ENCODE results near the gene TULP1. TPM values are rescaled to one million over a fixed set of nuclear protein-coding genes. Genes with fewer than 3 reads are reported as not detected.

Gene TULP1
- total RNA-seq, 1 experiment from 2014 or later: not detected

DNA sequence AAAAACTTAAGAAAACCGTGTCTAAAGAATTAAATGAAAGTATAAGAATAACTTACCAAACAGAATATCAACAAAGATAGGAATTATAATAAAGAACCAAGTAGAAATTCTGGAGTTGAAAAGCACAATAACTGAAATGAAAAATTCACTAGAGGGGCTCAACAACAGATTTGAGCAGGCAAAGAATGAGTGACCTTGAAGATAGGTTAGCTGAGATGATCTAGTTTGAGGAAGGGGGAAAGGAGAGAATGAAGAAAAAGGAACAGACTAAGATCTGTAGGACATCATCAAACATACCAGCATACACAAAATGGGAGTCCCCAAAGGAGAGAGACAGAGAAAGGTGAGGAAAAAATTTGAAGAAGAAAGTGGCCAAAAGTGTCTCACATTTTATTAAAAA is 37.7 kb upstream of the TULP1 start:
- Mint-ChIP-seq H3K4me1 (ENCODE audit: low read depth, unreplicated experiment) (no peaks in the 10 kb centered on the region), H3K27me3 (ENCODE audit: unreplicated experiment) (peaks cover 18% of the 10 kb centered on the region), H3K27ac (ENCODE audit: unreplicated experiment) (no peak overlapping the region), H3K9me3 (ENCODE audit: low read depth, unreplicated experiment) (no peaks in the 10 kb centered on the region), H3K36me3 (ENCODE audit: insufficient read depth, unreplicated experiment) (no peaks in the 10 kb centered on the region), H3K4me3 (ENCODE audit: low read depth, unreplicated experiment) (no peak overlapping the region)
- no peak for DNase-seq
- intact Hi-C loops (cut with micrococcal nuclease; ENCODE audit: unreplicated experiment): loop anchor here (10.0 kb wide), 1 partner anchor 256 kb away; the partner anchor contains the start of gene DEF6
- BruUV-seq (replicated peaks): no TSS peak
- CTCF ChIA-PET: no interaction called here
- TF ChIP-seq, protein P1, sequence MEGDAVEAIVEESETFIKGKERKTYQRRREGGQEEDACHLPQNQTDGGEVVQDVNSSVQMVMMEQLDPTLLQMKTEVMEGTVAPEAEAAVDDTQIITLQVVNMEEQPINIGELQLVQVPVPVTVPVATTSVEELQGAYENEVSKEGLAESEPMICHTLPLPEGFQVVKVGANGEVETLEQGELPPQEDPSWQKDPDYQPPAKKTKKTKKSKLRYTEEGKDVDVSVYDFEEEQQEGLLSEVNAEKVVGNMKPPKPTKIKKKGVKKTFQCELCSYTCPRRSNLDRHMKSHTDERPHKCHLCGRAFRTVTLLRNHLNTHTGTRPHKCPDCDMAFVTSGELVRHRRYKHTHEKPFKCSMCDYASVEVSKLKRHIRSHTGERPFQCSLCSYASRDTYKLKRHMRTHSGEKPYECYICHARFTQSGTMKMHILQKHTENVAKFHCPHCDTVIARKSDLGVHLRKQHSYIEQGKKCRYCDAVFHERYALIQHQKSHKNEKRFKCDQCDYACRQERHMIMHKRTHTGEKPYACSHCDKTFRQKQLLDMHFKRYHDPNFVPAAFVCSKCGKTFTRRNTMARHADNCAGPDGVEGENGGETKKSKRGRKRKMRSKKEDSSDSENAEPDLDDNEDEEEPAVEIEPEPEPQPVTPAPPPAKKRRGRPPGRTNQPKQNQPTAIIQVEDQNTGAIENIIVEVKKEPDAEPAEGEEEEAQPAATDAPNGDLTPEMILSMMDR (IDR thresholded peaks at IDR 0.05; ENCODE audit: unreplicated experiment): no peak

DNA sequence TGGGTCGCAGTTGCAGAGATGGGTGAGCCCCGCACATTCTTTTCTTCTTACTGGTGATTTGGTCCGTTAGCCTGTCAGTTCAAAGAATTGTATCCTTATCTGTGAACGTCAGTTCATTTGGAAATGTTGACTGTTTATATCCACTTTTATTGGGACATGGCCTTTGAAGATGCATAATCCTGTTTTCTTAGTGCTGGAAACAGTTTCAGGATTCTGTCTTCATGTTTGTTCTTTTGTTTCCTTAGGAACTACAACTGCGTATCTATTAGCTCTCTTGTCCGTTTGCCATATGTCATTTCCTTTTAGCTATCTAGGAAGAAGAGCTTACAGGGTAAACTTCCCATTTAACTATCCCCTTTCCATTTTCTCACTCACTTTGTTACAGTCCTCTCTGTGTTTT is 35.0 kb upstream of the TULP1 start:
- intact Hi-C loops (cut with micrococcal nuclease; ENCODE audit: unreplicated experiment): no loop called here
- TF ChIP-seq, protein P1 (IDR thresholded peaks at IDR 0.05; ENCODE audit: unreplicated experiment): no peak
- H3K4me1 Mint-ChIP-seq (ENCODE audit: low read depth, unreplicated experiment): no peaks in the 10 kb centered on the region

DNA sequence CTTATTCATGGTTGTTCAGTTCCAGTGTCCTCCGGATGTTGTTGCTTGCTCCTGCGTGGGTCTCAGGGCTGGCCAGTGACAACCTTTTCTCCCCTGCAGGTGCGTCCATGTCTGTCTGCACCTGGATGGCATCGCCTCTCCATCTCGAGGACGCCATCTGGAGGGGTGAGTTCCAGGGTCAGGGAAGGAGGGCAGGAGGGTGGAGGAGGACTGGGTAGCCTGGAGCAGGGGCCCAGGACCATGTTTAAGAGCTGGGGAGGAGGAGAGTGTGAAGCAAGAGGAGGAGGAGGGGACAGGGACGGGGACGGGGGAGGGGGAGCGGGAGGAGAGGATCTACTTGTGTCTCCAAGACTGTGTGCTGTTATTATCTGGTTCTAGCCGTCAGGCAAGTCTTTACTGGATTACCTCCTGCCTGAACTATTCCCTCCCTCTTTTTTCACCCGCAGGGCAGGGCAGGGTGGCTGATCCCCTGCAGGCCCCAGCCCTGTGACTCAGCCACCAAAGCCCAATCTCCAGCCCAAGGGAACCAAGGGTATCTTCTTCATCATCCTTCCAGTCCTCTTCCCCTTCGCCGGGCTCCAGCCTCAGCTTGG is 32.2 kb upstream of the TULP1 start:
- peaks cover 24% of the 10 kb centered on the region for H3K27me3 Mint-ChIP-seq (ENCODE audit: unreplicated experiment)
- H3K4me1 Mint-ChIP-seq (ENCODE audit: low read depth, unreplicated experiment): no peaks in the 10 kb centered on the region
- TF ChIP-seq, protein P1 (IDR thresholded peaks at IDR 0.05; ENCODE audit: unreplicated experiment): no peak
- no peaks in the 10 kb centered on the region for H3K9me3 Mint-ChIP-seq (ENCODE audit: low read depth, unreplicated experiment)
- no peaks in the 10 kb centered on the region for H3K36me3 Mint-ChIP-seq (ENCODE audit: insufficient read depth, unreplicated experiment)
- H3K4me3 Mint-ChIP-seq (ENCODE audit: low read depth, unreplicated experiment): no peak overlapping the region
- CTCF ChIA-PET: no interaction called here
- DNase-seq: no peak
- no TSS peak for BruUV-seq (replicated peaks)
- H3K27ac Mint-ChIP-seq (ENCODE audit: unreplicated experiment): no peak overlapping the region
- intact Hi-C loops (cut with micrococcal nuclease; ENCODE audit: unreplicated experiment): no loop called here

More for the DNA sequence above, 35.0 kb upstream of the TULP1 start:
- Mint-ChIP-seq H3K9me3 (ENCODE audit: low read depth, unreplicated experiment) (no peaks in the 10 kb centered on the region), H3K27ac (ENCODE audit: unreplicated experiment) (no peak overlapping the region), H3K36me3 (ENCODE audit: insufficient read depth, unreplicated experiment) (no peaks in the 10 kb centered on the region), H3K27me3 (ENCODE audit: unreplicated experiment) (peaks cover 32% of the 10 kb centered on the region), H3K4me3 (ENCODE audit: low read depth, unreplicated experiment) (no peak overlapping the region)
- no TSS peak for BruUV-seq (replicated peaks)
- no peak for DNase-seq
- CTCF ChIA-PET: interaction anchor here (0.6 kb wide), 1 partner anchor 25 kb away, joined by 4 read pairs; no protein-coding TSS in a partner anchor

DNA sequence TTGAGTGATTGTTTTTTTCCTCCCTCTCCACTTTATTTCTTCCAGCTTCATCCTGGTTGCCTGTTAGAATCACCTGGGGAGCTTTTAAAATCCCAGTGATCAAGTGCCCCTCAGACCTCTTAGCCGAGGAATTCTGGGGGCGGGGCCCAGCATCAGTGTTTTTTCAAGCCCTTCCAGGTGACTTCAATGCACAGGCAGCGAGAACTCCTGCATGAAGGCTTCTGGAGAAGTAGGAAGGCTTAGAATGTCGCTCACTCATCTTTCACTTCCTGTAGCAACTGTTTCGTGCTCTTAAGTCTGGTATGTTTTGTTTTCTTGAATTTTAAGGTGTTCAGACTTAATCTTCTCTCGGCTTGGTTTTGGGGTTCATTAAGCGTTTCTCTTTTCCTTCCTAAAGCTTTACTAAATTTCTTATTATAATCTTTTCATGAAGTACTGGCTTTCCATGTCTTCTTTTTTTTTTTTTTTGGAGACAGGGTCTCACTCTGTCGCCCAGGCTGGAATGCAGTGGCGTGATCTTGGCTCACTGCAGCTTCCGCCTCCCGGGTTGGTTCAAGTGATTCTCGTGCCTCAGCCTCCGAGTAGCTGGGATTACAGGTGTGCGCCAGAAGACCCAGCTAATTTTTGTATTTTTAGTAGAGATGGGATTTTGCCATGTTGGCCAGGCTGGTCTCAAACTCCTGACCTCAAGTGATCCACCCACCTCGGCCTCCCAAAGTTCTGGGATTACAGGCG is 30.9 kb upstream of the TULP1 start:
- Mint-ChIP-seq H3K36me3 (ENCODE audit: insufficient read depth, unreplicated experiment) (no peaks in the 10 kb centered on the region), H3K4me1 (ENCODE audit: low read depth, unreplicated experiment) (no peaks in the 10 kb centered on the region), H3K4me3 (ENCODE audit: low read depth, unreplicated experiment) (no peak overlapping the region), H3K27ac (ENCODE audit: unreplicated experiment) (no peak overlapping the region), H3K27me3 (ENCODE audit: unreplicated experiment) (peaks cover 24% of the 10 kb centered on the region), H3K9me3 (ENCODE audit: low read depth, unreplicated experiment) (no peaks in the 10 kb centered on the region)
- intact Hi-C loops (cut with micrococcal nuclease; ENCODE audit: unreplicated experiment): no loop called here
- TF ChIP-seq, protein P1 (IDR thresholded peaks at IDR 0.05; ENCODE audit: unreplicated experiment): no peak
- DNase-seq: no peak
- CTCF ChIA-PET: interaction anchor here (0.6 kb wide), 1 partner anchor 49 kb away, joined by 6 read pairs; no protein-coding TSS in a partner anchor
- BruUV-seq (replicated peaks): no TSS peak
